ENCODE results near the gene NLGN2.

NLGN2 gene

DNA sequence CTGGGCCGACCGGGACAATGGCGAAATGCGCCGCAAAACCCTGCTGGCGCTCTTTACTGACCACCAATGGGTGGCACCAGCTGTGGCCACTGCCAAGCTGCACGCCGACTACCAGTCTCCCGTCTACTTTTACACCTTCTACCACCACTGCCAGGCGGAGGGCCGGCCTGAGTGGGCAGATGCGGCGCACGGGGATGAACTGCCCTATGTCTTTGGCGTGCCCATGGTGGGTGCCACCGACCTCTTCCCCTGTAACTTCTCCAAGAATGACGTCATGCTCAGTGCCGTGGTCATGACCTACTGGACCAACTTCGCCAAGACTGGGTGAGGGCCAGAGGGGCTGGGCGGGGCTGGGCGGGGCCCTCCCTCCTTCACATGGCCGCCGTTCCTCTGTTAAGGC is 8.1 kb downstream of the NLGN2 start:
- DNase-seq, result no peak

DNA sequence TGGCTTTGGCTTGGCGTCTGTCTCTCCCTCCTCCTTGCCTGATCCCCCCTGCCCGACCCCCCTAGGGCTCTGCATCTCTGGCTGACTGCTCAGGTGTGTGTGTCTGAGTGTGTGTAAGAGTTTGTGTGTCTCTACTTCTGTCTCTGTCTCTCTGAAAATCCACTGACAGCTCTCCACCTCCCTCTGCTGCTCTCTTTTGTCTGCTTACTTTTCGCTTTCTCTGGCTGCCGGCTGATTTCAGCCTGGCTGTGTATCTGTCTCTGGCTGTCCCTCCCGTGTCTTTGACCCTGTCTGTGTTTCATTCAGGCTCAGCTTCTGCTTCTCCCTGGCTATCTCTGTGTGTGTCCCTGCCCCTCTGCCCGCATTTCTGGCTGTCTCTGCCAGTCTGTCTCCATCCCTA is 8.7 kb downstream of the NLGN2 start:
- DNase-seq, result no peak

DNA sequence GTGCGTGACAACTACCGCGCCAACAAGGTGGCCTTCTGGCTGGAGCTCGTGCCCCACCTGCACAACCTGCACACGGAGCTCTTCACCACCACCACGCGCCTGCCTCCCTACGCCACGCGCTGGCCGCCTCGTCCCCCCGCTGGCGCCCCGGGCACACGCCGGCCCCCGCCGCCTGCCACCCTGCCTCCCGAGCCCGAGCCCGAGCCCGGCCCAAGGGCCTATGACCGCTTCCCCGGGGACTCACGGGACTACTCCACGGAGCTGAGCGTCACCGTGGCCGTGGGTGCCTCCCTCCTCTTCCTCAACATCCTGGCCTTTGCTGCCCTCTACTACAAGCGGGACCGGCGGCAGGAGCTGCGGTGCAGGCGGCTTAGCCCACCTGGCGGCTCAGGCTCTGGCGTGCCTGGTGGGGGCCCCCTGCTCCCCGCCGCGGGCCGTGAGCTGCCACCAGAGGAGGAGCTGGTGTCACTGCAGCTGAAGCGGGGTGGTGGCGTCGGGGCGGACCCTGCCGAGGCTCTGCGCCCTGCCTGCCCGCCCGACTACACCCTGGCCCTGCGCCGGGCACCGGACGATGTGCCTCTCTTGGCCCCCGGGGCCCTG is 9.5 kb downstream of the NLGN2 start:
- no peak for DNase-seq

GRCh38 chr17:7418472-7419152 is 11.0 kb downstream of the NLGN2 start:
- DNase-seq, result no peak

DNA sequence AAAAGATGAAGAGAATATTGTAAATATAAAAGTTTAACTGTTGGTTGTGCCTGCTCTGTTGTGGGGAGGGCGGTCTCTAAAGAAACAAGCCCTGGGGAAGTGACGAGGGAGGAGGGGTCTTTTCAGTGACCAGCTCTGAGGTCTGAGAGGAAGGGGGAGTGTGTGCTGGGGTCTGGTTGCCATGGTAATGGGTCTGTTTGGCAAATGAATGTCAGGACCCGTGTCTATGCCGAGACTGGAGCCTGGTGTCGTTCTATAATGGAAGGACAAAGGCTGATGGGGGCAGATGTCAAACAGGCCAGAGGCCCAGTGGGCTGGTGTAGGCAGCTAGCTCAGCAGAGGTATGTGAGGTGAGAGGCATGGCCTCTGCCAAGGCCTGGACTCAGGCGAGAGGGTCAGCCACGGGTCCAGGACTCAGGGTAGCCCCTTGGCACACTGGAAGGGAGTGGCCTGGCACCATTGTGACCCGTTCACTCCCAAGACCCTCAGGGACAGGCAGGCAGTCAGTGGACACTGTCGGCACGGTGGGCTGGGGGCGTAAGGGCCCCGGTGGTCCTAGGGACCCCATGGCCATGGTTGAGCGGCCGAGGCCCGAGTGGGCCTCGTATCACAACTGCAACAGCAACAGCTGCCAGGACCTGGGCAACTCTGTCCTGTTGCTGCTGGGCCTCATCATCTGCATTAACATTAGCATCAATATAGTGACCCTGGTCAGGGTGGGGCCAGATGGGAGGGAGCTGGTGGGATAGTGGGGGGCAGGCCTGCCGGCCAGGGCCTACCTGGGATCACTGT is 12.4 kb downstream of the NLGN2 start, which contains the start of gene SPEM1:
Gene SPEM1, plus strand, starts transcription at position 506 of the 792 bp plus-strand sequence. Its CDS starts 61 bp downstream, at position 567.
- no peak for DNase-seq

DNA sequence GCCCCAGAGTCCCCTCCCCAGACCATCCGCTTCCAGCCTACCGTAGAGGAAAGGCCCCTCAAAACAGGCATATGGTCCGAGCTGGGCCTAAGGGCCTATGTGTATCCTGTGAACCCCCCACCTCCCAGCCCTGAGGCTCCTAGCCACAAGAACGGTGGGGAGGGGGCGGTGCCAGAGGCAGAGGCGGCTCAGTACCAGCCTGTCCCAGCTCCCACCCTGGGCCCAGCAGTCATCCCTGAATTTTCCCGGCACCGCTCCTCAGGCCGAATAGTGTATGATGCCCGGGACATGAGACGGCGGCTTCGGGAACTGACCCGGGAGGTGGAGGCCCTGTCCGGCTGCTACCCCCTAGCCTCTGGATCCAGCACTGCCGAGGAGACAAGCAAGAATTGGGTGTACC is 13.5 kb downstream of the NLGN2 start:
- DNase-seq, result no peak

DNA sequence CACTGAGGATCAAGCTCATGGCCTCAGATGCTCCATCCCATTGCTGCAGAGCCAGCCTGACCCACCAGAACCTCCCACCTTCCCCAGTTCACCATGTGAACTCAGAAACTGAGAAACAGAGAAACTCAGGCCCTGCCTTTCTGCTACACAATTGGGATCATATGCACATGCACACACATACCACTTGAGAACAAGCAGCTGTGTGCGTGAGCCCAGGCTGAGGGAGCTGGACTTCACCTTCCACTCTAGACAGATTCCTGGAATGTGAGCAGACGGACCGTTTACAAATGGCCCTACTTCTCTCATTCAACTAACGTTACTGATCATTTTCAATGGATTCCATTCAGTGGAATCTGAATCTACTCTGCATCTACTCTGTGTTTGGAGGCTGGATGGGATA is 16.0 kb downstream of the NLGN2 start:
- DNase-seq, result no peak

GRCh38 chr17:7425316-7425715 is 17.7 kb downstream of the NLGN2 start, which contains the start of gene SPEM2:
Gene SPEM2 (plus strand): TSS chr17:7425616. CDS start chr17:7425689, 73 bp downstream.
- no peak for DNase-seq

- DNase-seq, result no peak
These were observed 18.1 kb downstream of the NLGN2 start for GRCh38 chr17:7425756-7426155.

- no peak for DNase-seq
These were observed 18.7 kb downstream of the NLGN2 start for GRCh38 chr17:7426203-7426863.

DNA sequence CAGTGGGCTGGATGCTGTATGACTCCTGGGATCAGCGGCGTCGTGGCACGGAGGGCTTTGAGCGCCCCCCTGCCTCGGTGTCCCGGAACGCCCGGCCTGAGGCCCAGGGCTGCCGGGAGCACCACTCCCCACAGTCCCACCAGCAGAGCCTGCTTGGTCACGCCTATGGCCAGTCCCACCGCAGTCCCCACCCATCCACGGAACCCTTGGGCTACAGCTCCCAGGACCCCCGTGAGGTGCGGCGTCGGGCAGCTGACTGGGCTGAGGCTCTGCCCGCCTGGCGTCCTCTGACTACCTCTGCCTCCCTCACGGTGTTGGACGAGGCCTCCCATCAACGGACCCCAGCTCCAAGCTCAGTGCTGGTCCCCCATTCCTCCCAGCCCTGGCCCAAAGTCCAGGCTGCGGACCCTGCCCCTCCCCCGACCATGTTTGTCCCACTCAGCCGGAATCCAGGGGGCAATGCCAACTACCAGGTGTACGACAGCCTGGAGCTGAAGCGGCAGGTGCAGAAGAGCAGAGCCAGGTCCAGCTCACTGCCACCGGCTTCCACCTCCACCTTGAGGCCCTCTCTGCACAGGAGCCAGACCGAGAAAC is 19.3 kb downstream of the NLGN2 start:
- no peak for DNase-seq

DNA sequence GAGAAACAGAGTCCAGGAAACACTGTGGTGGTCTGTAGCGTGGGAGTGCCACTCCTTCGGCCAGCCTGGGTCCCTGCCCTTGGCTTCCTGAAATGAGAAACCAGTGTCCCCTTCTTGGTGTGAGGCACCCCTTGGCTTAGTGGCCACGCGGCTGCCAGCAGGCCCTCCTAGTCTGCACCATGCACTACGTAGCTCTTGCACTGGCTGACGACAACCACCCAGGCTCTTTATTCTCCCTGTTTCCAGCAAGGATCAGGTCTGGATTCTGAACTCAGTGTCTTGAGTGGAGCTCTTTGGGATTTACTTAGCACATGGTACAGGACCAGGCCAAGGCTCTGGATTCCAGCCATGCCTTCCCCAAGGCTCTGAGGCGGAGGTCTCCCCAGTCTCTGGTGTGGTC is 19.9 kb downstream of the NLGN2 start:
- DNase-seq, result no peak

DNA sequence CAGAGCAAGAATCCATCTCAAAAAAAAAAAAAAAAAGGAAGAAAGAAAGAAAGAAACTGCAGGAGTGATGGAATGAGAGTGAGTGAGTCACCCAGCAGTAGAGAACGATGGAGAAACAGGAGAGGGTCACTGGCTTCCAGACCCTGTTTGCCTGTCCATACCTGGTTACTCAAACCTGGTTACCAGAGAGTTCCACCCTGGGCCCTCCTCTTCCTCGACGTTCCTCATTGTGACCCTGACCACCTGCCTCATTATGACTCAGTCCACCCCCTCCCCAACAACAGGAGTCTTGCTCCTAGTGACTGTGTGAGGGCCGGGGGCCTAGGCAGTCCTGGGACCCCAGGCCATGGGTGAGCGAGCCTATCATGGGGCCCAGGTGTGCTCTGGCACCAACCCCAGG is 20.9 kb downstream of the NLGN2 start, which contains the start of gene SPEM3:
Gene SPEM3, plus strand, starts transcription at position 301 of the 400 bp plus-strand sequence. Its CDS starts 46 bp downstream, at position 347.
- no peak for DNase-seq

- DNase-seq, result no peak
These were observed 22.1 kb downstream of the NLGN2 start for GRCh38 chr17:7429722-7430121.

- DNase-seq, result no peak
These were observed 23.6 kb downstream of the NLGN2 start for GRCh38 chr17:7431231-7431630.

- DNase-seq, result no peak
These were observed 24.7 kb downstream of the NLGN2 start for GRCh38 chr17:7432296-7432695.

GRCh38 chr17:7435676-7436555 is 28.3 kb downstream of the NLGN2 start:
- DNase-seq, result peak; percentile 46

- DNase-seq, result peak; percentile 66
These were observed 29.1 kb downstream of the NLGN2 start for GRCh38 chr17:7436556-7437368.

DNA sequence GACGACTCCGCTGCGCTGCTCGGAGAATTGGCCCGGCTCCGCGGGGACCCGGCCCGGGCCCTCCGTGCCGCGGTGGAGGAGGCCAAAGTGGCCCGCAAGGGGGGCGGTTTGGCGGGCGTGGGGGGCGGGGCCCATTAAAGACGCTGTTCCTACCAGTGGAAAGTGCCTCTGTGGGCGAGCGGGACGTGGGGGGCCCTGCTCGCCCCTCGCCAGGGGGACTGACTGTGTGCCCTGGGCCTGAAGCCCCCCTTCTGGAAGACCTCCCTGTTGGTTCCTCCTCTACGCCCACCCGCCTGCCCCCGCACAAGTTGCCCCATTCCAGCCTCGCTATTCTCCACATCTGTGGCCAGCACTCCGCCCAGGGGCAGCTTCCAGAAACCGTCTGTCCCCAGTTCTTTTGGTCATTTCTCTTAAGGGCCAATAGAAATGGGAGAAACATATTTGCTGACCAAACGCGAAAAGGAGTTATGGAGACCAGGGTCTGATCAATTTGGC is 29.8 kb downstream of the NLGN2 start:
- no peak for DNase-seq

DNA sequence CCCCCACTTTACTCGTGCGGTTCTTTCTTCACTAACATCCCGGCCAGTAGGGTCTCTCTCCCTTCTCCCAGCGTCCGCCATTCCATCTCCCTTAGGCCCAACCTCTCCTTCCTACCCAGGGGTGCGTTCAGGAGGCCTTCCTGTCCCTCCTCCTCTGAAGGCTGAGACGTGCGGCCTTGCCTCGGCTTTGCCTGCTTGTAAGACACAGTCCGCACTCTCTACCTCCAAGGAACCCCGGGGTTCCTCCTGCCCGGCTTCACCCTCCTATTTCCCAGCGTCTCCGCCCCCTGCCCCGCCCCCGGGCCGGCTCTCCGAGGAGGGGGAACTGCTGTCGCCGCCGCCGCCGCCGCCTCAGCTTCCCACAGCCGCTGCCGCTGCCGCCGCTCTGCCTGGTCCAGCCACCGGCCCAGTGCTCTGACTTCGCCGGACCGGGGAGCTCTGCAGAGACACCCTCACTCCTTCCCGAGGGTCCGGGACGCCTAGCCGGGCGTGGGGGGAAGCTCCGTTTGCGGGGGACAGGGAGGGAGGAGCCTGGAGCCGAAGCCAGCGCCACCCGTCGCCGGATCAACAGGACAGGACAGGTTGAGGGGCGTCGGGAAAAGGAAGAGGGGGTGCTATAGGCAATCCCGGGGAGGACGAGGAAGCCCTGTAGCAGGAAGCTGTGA is 30.4 kb downstream of the NLGN2 start:
- DNase-seq, result peak; percentile 42
